Fibroblast of the aortic adventitia (primary cell): ENCODE measurements around the gene IL7R. TPM values are rescaled to one million over a fixed set of nuclear protein-coding genes. Genes with fewer than 3 reads are reported as not detected.

ENCODE experiments used
- DNase-seq: peaks from one replicate; pipeline ENCODE4 v3.0.0-alpha.2; 2010; ENCODE audit warnings: low read depth
- H3K4me3 ChIP-seq: 2 replicates; pipeline ENCODE4 v1.5.1; 2011; ENCODE audit warnings: low read depth, mild to moderate bottlenecking, control low read depth, low read length, moderate library complexity
- CTCF ChIP-seq: IDR thresholded peaks from 2 replicates; pipeline ENCODE4 v1.5.1; 2011; ENCODE audit warnings: mild to moderate bottlenecking, low read length, control low read depth, inconsistent platforms; ENCODE audit not compliant: insufficient read depth
- small RNA-seq: library from RNA; depleted of rRNA; stranded (forward); fragments of <200 nt; gene quantifications from one replicate; pipeline ENCODE3, GENCODE V24; 2012
- total RNA-seq: library from RNA; depleted of rRNA; stranded (reverse); fragments of >200 nt; gene quantifications from 2 replicates; pipeline ENCODE4 v1.2.3, GENCODE V29; 2012; ENCODE audit warnings: low replicate concordance

The IL7R gene
- total RNA-seq, 1 donor, result 0.90 TPM

GRCh38 chr5:35921930-35922329 lies 65.2 kb downstream of the IL7R start:
- TF ChIP-seq CTCF, result no peak
- no peak for DNase-seq
- no peak overlapping the region for H3K4me3 ChIP-seq

- no peak overlapping the region for H3K4me3 ChIP-seq
- TF ChIP-seq CTCF, result no peak
- no peak for DNase-seq
Observed at GRCh38 chr5:35922468-35922867, 65.8 kb downstream of the IL7R start.

- H3K4me3 ChIP-seq, result no peak overlapping the region
- DNase-seq, result peak; percentile 64
- no peak for TF ChIP-seq CTCF
Observed at GRCh38 chr5:35924122-35924949, 67.6 kb downstream of the IL7R start.

- peak; percentile 43 for DNase-seq
- TF ChIP-seq CTCF, result peak; percentile 55
- H3K4me3 ChIP-seq, result no peak overlapping the region
Observed at GRCh38 chr5:35924950-35925722, 68.4 kb downstream of the IL7R start.

GRCh38 chr5:35926389-35927051 lies 69.8 kb downstream of the IL7R start:
- no peak overlapping the region for H3K4me3 ChIP-seq
- TF ChIP-seq CTCF, result peak; percentile 77
- DNase-seq, result peak; percentile 66

Small RNA genes within 50 kb of the gene (small RNA-seq; reads per million reads assigned to genes)
- not detected for gene AC112204.1

Other genes with a start within 250 kb of the IL7R start
- 5.7 and 19.0 TPM in 2 replicates for gene SPEF2, start 239.0 kb upstream of the IL7R start, total RNA-seq
- not detected in 2 replicates for gene CAPSL, start 81.7 kb downstream of the IL7R start, total RNA-seq
- gene UGT3A1, start 134.5 kb downstream of the IL7R start, total RNA-seq, result not detected in 2 replicates
- gene UGT3A2, start 210.0 kb downstream of the IL7R start, total RNA-seq, result not detected in 2 replicates